ENCODE data around the gene APLF. TPM values are rescaled to one million over a fixed set of nuclear protein-coding genes. Genes with fewer than 3 reads are reported as not detected.

The APLF gene
- total and polyA plus RNA-seq, 2 experiments from 2014 or later: 3.1 to 5.9 TPM

- no peaks in the 10 kb centered on the region for H3K36me3 ChIP-seq
- peak overlapping the region; percentile 68 for H3K4me3 ChIP-seq
- peaks cover 8% of the 10 kb centered on the region for H3K4me1 ChIP-seq (ENCODE audit: low read depth)
- DNase-seq (ENCODE audit: low read depth in 1 of 2, low spot score in 1 of 2): peak; percentile 16 to 71
- H3K27ac ChIP-seq: peak overlapping the region; percentile 71
- peak; percentile 21 for TF ChIP-seq CTCF (IDR thresholded peaks at IDR 0.05; ENCODE audit: low read depth, low read length)
- no peaks in the 10 kb centered on the region for H3K27me3 ChIP-seq
- H3K9me3 ChIP-seq (ENCODE audit: low read depth): no peaks in the 10 kb centered on the region
Measured at GRCh38 chr2:68466361-68466777, 1.0 kb upstream of the APLF start.

- H3K27ac ChIP-seq: peak overlapping the region; percentile 71
Measured at GRCh38 chr2:68466778-68467076, 658 bp upstream of the APLF start.

GRCh38 chr2:68468801-68469200, 1.4 kb downstream of the APLF start:
- Histone ChIP-seq H3K27ac (no peak overlapping the region), H3K4me3 (peak overlapping the region; percentile 68), H3K9me3 (ENCODE audit: low read depth) (no peaks in the 10 kb centered on the region), H3K27me3 (no peaks in the 10 kb centered on the region), H3K4me1 (ENCODE audit: low read depth) (peaks cover 19% of the 10 kb centered on the region), H3K36me3 (no peaks in the 10 kb centered on the region)
- no peak for TF ChIP-seq CTCF (IDR thresholded peaks at IDR 0.05; ENCODE audit: low read depth, low read length)
- no peak for DNase-seq (ENCODE audit: low read depth in 1 of 2, low spot score in 1 of 2)

More at GRCh38 chr2:68466778-68467076, 658 bp upstream of the APLF start:
- Histone ChIP-seq H3K4me1 (ENCODE audit: low read depth) (peaks cover 11% of the 10 kb centered on the region), H3K27me3 (no peaks in the 10 kb centered on the region), H3K9me3 (ENCODE audit: low read depth) (no peaks in the 10 kb centered on the region), H3K4me3 (peak overlapping the region; percentile 68), H3K36me3 (no peaks in the 10 kb centered on the region)
- no peak for TF ChIP-seq CTCF (IDR thresholded peaks at IDR 0.05; ENCODE audit: low read depth, low read length)
- DNase-seq (ENCODE audit: low read depth in 1 of 2, low spot score in 1 of 2): no peak

GRCh38 chr2:68469935-68470334, 2.5 kb downstream of the APLF start:
- H3K27ac ChIP-seq: no peak overlapping the region
- H3K27me3 ChIP-seq: no peaks in the 10 kb centered on the region
- peaks cover 19% of the 10 kb centered on the region for H3K4me1 ChIP-seq (ENCODE audit: low read depth)
- no peak overlapping the region for H3K4me3 ChIP-seq
- H3K36me3 ChIP-seq: no peaks in the 10 kb centered on the region
- no peak for DNase-seq (ENCODE audit: low read depth in 1 of 2, low spot score in 1 of 2)
- H3K9me3 ChIP-seq (ENCODE audit: low read depth): no peaks in the 10 kb centered on the region
- TF ChIP-seq CTCF (IDR thresholded peaks at IDR 0.05; ENCODE audit: low read depth, low read length): no peak

- no peak for DNase-seq (ENCODE audit: low read depth in 1 of 2, low spot score in 1 of 2)
- TF ChIP-seq CTCF (IDR thresholded peaks at IDR 0.05; ENCODE audit: low read depth, low read length): no peak
- no peaks in the 10 kb centered on the region for H3K36me3 ChIP-seq
- H3K9me3 ChIP-seq (ENCODE audit: low read depth): no peaks in the 10 kb centered on the region
- H3K27ac ChIP-seq: no peak overlapping the region
- no peak overlapping the region for H3K4me3 ChIP-seq
- H3K27me3 ChIP-seq: no peaks in the 10 kb centered on the region
- peaks cover 19% of the 10 kb centered on the region for H3K4me1 ChIP-seq (ENCODE audit: low read depth)
Measured at GRCh38 chr2:68471385-68471784, 4.0 kb downstream of the APLF start.
